Posterior vena cava (tissue), 2 donors: ENCODE measurements around the gene PRR27. TPM values are rescaled to one million over a fixed set of nuclear protein-coding genes. Genes with fewer than 3 reads are reported as not detected.

Experiments
- DNase-seq: peaks from one replicate; pipeline ENCODE4 v3.0.0-alpha.2; 2020; ENCODE audit warnings: low spot score
- intact Hi-C, 2 donors: fragments of 100-400 bp; cut with DNase I; formaldehyde crosslinking; loops; one replicate each; pipeline versions ENCODE4 v1.14.1 to v1.14.2; 2022 to 2023
- long read RNA-seq, 2 donors: library from polyadenylated mRNA; unstranded; transcript quantifications; one replicate each; pipeline ENCODE4 v2.0.0, GENCODE V29; 2020 to 2021
- total RNA-seq, 2 donors: library from RNA; stranded (reverse); fragmentation: NEBNext Ultra II Directional; extraction: Animal tissue kit (Norgen Biotek cat#: 25700); gene quantifications; one replicate each; pipeline ENCODE4 v1.2.1, GENCODE V29; 2021
- donor health status: DM: yes; HTN: yes; CAD: no.
- donor health status: DM: yes; HTN: yes; CAD: no.

Gene PRR27
- total RNA-seq = not detected
- long read RNA-seq, donor 1 = 0 reads
- long read RNA-seq, donor 2 = 0 reads

DNA sequence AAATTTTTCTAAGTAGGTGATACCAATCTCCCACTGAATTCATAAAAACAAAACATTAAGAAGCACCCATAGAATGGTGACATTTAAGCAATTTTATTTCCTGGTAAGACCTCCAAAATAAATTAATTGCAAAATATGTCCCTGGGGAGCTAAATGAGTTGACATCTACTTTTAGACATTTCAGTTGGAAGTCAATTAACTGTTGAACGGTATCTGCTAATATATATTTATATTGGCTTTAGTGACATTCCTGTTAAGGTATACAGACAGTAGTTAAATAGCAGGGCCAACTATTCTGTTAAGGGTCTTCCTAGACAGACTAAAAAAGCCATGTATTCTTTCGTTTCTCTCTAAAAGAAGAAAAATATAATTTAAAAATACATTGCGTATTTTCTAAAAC lies at the start of gene PRR27:
Gene PRR27, plus strand, starts transcription at position 301 of the 400 bp plus-strand sequence. CDS start 139 bp downstream, outside the sequence.
- intact Hi-C loops = no loop called here

DNA sequence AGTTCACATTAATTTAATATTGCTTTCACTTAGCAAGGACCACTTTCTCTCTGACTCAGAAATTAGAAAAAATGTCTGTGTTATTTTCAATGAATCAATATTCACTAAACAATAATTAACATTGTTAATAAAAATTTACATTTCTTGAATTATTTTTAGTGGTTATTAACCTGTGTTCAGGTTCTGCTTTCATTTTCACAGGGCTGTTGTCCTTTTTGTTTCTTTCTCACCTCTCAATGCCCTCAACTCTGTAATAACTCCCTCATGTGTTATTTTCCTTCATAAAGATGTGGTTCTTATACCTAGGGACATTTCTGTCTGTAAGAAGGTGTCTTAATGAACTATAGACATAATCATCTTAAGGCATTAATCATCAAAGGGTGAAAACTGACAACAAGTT lies 43.1 kb upstream of the PRR27 start:
- intact Hi-C loops = no loop called here
- no peak for DNase-seq

More for the DNA sequence above, at the start of gene PRR27:
- DNase-seq = no peak

GRCh38 chr4:70113656-70114055 lies 40.4 kb upstream of the PRR27 start:
- no peak for DNase-seq
- intact Hi-C loops = no loop called here

GRCh38 chr4:70114096-70114495 lies 39.9 kb upstream of the PRR27 start:
- DNase-seq = no peak
- intact Hi-C loops = no loop called here

DNA sequence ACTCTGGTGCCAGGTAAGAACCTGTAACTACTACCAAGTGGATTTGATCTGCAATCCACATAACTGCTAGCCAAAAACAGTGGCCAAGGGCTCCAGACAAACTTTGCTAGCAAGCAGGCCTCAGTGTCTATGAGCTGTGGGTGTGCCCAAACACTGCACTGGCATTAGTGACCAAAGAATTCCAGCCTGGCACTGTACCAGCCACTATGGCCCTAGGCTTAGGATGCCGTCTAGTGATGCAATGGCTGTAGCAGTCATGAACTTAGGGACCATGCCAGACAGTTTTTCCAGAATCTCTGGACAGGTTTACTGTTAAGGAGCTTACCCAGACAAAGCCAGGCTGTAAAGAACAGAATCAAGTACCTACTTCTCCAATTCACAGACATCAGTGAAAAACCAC lies 33.7 kb upstream of the PRR27 start:
- no peak for DNase-seq
- intact Hi-C loops = no loop called here

- DNase-seq = no peak
- intact Hi-C loops = no loop called here
These were observed 20.6 kb upstream of the PRR27 start for GRCh38 chr4:70133473-70133872.

- intact Hi-C loops = no loop called here
- DNase-seq = no peak
These were observed 15.3 kb upstream of the PRR27 start for GRCh38 chr4:70138751-70139150.

DNA sequence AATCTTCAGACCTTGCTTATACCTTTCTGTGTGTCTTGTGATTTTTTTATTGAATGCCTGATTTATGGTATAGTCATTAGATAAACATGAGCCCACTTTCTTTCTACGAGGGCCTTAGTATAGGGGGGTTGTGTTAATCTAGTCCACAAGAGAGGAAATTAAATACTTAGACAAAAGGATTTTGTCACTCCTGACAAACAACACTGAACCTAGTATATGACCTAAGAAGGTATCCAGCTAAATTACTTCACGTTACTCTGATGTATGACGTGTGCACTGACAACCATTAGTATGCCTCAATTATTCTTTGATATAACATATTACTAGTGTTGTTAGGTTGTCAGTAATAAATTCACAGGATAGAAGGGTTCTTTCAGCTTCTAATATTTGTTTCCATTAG lies 2.8 kb upstream of the PRR27 start:
- DNase-seq = no peak
- intact Hi-C loops = no loop called here

DNA sequence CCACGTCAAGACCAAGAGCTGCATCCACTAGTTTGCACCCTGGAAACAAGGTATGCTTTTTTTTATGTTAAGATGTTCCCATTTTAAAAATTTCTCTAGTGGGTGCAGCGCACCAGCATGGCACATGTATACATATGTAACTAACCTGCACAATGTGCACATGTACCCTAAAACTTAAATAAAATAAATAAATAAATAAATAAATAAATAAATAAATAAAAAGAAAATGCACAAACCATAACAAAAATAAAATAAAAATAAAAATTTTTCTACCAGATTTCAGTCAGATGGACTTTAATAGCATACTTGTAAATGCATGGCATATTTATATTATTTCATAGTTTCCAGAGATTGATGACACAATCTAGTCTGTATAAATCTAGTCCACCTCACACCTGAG lies 1.9 kb upstream of the PRR27 start:
- intact Hi-C loops = no loop called here
- no peak for DNase-seq

DNA sequence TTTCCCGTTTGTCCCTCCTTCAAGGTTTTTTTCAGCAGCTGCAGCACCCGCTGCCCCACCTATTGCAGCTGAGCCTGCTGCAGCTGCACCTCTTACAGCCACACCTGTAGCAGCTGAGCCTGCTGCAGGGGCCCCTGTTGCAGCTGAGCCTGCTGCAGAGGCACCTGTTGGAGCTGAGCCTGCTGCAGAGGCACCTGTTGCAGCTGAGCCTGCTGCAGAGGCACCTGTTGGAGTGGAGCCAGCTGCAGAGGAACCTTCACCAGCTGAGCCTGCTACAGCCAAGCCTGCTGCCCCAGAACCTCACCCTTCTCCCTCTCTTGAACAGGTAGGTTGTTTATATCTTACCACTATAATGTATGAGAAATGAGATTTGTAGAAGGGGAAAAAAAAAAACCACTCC lies 4.5 kb downstream of the PRR27 start:
- intact Hi-C loops = no loop called here
- DNase-seq = peak; percentile 48

- intact Hi-C loops = no loop called here
These were observed 23.1 kb downstream of the PRR27 start for GRCh38 chr4:70177090-70177489.

GRCh38 chr4:70178075-70178660 lies 24.1 kb downstream of the PRR27 start:
- no peak for DNase-seq
- intact Hi-C loops = no loop called here

More at GRCh38 chr4:70177090-70177489, 23.1 kb downstream of the PRR27 start:
- no peak for DNase-seq

- intact Hi-C loops = no loop called here
- DNase-seq = no peak
These were observed 25.8 kb downstream of the PRR27 start for GRCh38 chr4:70179811-70180210.

DNA sequence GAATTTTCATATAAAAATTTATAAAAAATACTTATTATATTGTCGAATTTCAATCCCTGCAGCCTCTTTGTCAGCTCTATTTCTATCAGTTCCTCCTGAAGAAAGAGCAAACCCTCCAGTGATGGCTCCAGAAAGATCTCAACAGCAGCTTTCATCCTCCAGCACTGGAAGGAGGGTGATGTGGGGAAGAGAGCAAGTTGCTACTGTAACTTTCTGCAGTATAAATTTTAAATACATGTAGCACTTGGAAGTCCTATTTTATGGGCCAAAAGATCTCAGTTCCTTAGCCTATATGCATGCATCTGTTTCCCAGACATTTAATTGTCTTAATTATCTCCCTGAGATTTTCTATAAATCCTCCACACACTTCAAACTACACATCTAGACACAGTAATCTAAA lies 27.8 kb downstream of the PRR27 start:
- DNase-seq = no peak
- intact Hi-C loops = no loop called here

- intact Hi-C loops = no loop called here
- DNase-seq = no peak
These were observed 28.6 kb downstream of the PRR27 start for GRCh38 chr4:70182517-70183167.

- intact Hi-C loops = no loop called here
- no peak for DNase-seq
These were observed 29.3 kb downstream of the PRR27 start for GRCh38 chr4:70183168-70183939.

DNA sequence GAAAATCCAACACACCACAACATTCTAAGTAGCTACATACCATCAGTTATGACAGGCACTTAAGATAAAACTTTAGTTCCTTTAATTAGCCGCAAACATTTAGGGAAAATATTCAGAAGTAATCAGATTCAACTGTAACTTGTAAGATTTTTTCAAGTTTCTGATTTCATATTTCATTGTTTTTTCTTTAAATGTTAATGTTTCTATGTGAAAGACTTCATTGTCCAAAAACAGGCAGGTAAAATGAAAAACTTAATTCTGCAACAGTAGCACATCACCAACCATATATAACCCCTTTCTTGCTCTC lies 29.9 kb downstream of the PRR27 start:
- intact Hi-C loops = no loop called here
- DNase-seq = no peak

DNA sequence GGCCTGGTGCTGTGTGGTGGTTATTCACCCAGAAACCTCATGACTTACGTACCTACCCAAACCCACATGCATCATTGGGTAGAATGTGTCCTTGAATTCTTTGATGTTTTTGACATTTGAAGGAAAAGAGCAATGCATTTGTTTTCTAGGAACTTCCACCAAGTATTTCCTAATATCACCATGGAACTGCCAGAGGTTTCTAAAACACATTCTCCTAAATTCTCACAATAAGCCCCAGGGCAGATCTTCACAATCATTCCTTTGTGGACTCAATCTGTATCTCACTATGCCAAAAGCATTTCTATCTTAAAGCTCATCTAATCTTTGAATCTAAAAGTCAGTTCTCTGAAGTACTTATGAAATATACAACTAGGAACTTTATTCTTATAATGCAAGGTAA lies 33.2 kb downstream of the PRR27 start:
- no peak for DNase-seq
- intact Hi-C loops = no loop called here

- intact Hi-C loops = no loop called here
- no peak for DNase-seq
These were observed 36.5 kb downstream of the PRR27 start for GRCh38 chr4:70190579-70190978.

- intact Hi-C loops = no loop called here
- DNase-seq = no peak
These were observed 37.6 kb downstream of the PRR27 start for GRCh38 chr4:70191647-70192046.

DNA sequence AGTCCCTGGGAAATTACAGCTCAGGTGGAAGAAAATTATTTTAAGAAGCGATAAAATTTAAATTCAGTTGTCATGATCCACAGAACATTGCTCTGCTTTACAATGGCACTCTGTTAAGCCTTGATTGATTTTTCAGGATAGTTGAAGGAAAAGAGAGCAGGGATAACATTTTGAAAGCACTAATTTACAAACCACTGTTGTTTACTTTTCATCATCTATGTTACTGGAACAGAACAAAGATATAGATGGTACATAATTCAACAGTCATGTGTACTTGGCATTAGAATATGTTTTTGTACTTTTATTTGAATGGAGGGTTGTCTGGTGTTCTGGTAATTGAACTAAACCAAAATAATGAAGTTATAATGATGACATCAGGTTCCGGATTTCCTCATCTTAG lies 38.9 kb downstream of the PRR27 start:
- no peak for DNase-seq
- intact Hi-C loops = no loop called here
